MM.1S (cell line): ENCODE results near the gene PYGL.
"Not testable (repeated sequence)": the region's sequence is repeated elsewhere in the genome, so short reads cannot be mapped to it uniquely, and the experiment has no call there.

ENCODE experiments used
- DNase-seq: peaks from one replicate; pipeline ENCODE4 v3.0.0-alpha.2; 2015
- H2AFZ ChIP-seq: fragments of 300-600 bp; sonication (generic); 2 replicates; pipeline ENCODE4 v1.6.0; 2016; ENCODE audit warnings: antibody characterized with exemption, low read length
- H3F3A ChIP-seq: fragments of 300-600 bp; sonication (generic); 2 replicates; pipeline ENCODE4 v1.6.1; 2016; ENCODE audit warnings: mild to moderate bottlenecking, antibody characterized with exemption, low read length, moderate library complexity, mixed read lengths; ENCODE audit not compliant: insufficient read depth
- H3K27ac ChIP-seq: fragments of 300-600 bp; sonication (generic); 2 replicates; pipeline ENCODE4 v1.5.1; 2016; ENCODE audit warnings: mild to moderate bottlenecking, low read length
- H3K27me3 ChIP-seq: fragments of 300-600 bp; sonication (generic); replicated peaks from 2 replicates; pipeline ENCODE4 v1.6.0; 2016; ENCODE audit warnings: low read length; ENCODE audit not compliant: insufficient read depth
- H3K36me3 ChIP-seq: fragments of 300-600 bp; sonication (generic); replicated peaks from 2 replicates; pipeline ENCODE4 v1.6.1; 2016; ENCODE audit warnings: mild to moderate bottlenecking, low read length, mixed read lengths; ENCODE audit not compliant: insufficient read depth
- H3K4me1 ChIP-seq: fragments of 300-600 bp; sonication (generic); 2 replicates; pipeline ENCODE4 v1.6.1; 2016; ENCODE audit warnings: low read length, mixed read lengths
- H3K4me2 ChIP-seq: fragments of 300-600 bp; sonication (generic); 2 replicates; pipeline ENCODE4 v1.6.0; 2016; ENCODE audit warnings: low read depth, low read length
- H3K4me3 ChIP-seq: fragments of 300-600 bp; sonication (generic); 2 replicates; pipeline ENCODE4 v1.5.1; 2016; ENCODE audit warnings: low read length, mixed read lengths
- H3K79me2 ChIP-seq: fragments of 300-600 bp; sonication (generic); 2 replicates; pipeline ENCODE4 v1.6.1; 2016; ENCODE audit warnings: mixed run types, low read length, mixed read lengths
- H3K9ac ChIP-seq: fragments of 300-600 bp; sonication (generic); 2 replicates; pipeline ENCODE4 v1.6.1; 2016; ENCODE audit warnings: low read length, mixed read lengths
- H3K9me2 ChIP-seq: fragments of 300-600 bp; sonication (generic); replicated peaks from 2 replicates; pipeline ENCODE4 v1.6.1; 2016; ENCODE audit warnings: mild to moderate bottlenecking, low read length, mixed read lengths; ENCODE audit not compliant: insufficient read depth
- H3K9me3 ChIP-seq: fragments of 300-600 bp; sonication (generic); replicated peaks from 2 replicates; pipeline ENCODE4 v1.6.1; 2016; ENCODE audit warnings: mild to moderate bottlenecking, low read length, mixed read lengths; ENCODE audit not compliant: insufficient read depth
- H4K20me1 ChIP-seq: fragments of 300-600 bp; sonication (generic); 2 replicates; pipeline ENCODE4 v1.6.1; 2016; ENCODE audit warnings: mild to moderate bottlenecking, low read length, moderate library complexity, mixed read lengths; ENCODE audit not compliant: insufficient read depth
- CTCF ChIP-seq: fragments of 300-600 bp; sonication (generic); IDR thresholded peaks from 2 replicates; pipeline ENCODE4 v1.5.1; 2016; ENCODE audit warnings: antibody characterized with exemption, low read length, mixed read lengths
- EZH2 ChIP-seq: fragments of 300-600 bp; sonication (generic); optimal IDR thresholded peaks from 2 replicates; pipeline ENCODE3; 2017; ENCODE audit warnings: low read depth, mild to moderate bottlenecking, antibody characterized with exemption, low read length, mixed read lengths
- EZH2phosphoT487 ChIP-seq: fragments of 300-600 bp; sonication (generic); IDR thresholded peaks from 2 replicates; pipeline ENCODE4 v1.6.1; 2018; ENCODE audit warnings: antibody characterized with exemption, low read length

PYGL gene

DNA sequence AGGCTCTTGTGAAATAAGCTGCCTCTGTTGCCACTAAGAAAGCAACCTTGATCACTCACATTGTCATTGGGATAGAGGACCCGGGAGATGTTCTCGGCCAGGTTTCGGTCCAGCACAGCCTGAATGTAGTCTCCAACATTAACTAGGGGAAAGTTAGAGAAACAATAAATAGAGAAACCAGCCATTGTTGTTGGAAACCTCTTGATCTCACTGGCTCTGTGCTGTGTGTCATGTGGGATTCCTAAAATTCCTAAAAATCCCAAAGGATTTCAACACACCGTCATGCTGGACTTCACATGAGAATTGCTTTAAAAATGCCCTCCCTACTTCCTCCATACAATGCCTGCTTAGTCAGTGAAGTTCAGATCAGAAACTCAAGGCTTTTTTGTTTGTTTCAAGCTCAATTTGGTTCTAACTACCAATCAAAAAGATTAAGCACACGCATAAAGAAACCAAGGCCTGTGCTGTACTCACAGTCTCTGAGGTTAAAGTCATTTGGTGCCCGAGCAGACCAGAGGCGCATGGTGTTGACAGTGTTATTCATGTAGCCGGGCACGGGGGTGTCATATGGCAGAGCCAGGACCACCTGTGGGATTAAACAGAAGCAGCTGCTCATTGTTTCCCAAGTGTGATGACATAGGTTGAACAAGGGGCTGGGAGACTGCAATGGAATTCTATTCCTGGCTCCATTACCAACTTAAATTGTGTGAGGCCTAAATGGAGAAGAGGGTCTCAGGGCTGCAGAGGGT lies 23.6 kb downstream of the PYGL start:
- Histone ChIP-seq H3K9me3 (no peaks in the 10 kb centered on the region), H3K4me3 (no peak overlapping the region), H3F3A (no peaks in the 10 kb centered on the region), H3K9me2 (no peaks in the 10 kb centered on the region), H4K20me1 (no peaks in the 10 kb centered on the region), H3K4me1 (no peaks in the 10 kb centered on the region), H3K27ac (no peak overlapping the region), H2AFZ (no peak overlapping the region), H3K36me3 (no peaks in the 10 kb centered on the region), H3K9ac (no peak overlapping the region), H3K79me2 (no peaks in the 10 kb centered on the region), H3K4me2 (no peak overlapping the region), H3K27me3 (no peaks in the 10 kb centered on the region)
- TF ChIP-seq EZH2: no peak
- no peak for TF ChIP-seq EZH2phosphoT487
- no peak for TF ChIP-seq CTCF
- DNase-seq: no peak

DNA sequence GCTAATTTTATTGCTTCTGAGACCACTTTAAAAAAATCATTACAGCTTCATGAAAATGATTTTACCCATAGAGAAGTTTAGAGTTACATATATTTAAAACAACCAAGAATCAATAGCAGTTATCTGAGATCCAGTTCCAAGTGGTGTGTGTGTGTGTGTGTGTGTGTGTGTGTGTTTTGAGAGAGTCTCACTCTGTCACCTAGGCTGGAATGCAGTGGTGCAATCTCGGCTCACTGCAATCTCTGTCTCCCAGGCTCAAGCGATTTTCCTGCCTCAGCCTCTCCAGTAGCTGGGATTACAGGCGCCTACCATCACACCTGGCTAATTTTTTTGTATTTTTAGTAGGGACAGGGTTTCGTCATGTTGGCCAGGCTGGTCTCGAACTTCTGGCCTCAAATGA lies 24.8 kb downstream of the PYGL start:
- not testable (repeated sequence) for H3K27me3 ChIP-seq, H3K79me2 ChIP-seq, H3K4me1 ChIP-seq, H3K9me2 ChIP-seq, H3F3A ChIP-seq, H3K36me3 ChIP-seq, H2AFZ ChIP-seq, H3K27ac ChIP-seq, DNase-seq, H3K9ac ChIP-seq, H3K4me2 ChIP-seq, H4K20me1 ChIP-seq, H3K4me3 ChIP-seq, H3K9me3 ChIP-seq

DNA sequence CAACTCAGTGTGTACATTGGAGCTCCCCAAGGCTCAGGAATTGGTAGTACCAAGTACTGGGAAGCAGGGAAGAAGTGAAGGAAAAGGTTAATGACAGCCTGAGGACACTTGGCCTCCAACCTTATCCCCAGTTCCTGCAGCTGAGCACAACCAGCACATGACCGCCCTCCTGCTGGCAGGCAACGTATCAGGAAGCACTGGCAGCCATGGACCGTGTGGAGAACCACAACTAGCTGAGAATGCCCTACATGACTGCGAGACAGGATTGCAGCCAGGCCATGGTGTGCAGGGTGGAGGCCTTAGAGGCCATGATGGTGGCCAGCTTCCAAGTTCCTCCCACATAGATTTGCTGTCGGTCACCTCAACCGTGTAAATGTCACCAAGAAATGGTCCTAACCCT lies 26.8 kb downstream of the PYGL start:
- Histone ChIP-seq H3K4me2 (no peak overlapping the region), H3K4me3 (no peak overlapping the region), H3K4me1 (no peaks in the 10 kb centered on the region), H3K27ac (no peak overlapping the region), H3K9me3 (no peaks in the 10 kb centered on the region), H3K9me2 (no peaks in the 10 kb centered on the region), H3F3A (no peaks in the 10 kb centered on the region), H3K36me3 (no peaks in the 10 kb centered on the region), H4K20me1 (no peaks in the 10 kb centered on the region), H3K79me2 (no peaks in the 10 kb centered on the region), H2AFZ (no peak overlapping the region), H3K27me3 (no peaks in the 10 kb centered on the region), H3K9ac (no peak overlapping the region)
- DNase-seq: no peak
- TF ChIP-seq EZH2 (no peak), CTCF (no peak), EZH2phosphoT487 (no peak)
